SKM-1 treated with dmso at 0.1 percent for 144 hours (cell line): ENCODE data around the gene SLC1A7.

Experiments
- DNase-seq: peaks from one replicate; lab custom pipeline; 2025; ENCODE audit not compliant: unreplicated experiment; lab: John Stamatoyannopoulos, UW

SLC1A7 gene

DNA sequence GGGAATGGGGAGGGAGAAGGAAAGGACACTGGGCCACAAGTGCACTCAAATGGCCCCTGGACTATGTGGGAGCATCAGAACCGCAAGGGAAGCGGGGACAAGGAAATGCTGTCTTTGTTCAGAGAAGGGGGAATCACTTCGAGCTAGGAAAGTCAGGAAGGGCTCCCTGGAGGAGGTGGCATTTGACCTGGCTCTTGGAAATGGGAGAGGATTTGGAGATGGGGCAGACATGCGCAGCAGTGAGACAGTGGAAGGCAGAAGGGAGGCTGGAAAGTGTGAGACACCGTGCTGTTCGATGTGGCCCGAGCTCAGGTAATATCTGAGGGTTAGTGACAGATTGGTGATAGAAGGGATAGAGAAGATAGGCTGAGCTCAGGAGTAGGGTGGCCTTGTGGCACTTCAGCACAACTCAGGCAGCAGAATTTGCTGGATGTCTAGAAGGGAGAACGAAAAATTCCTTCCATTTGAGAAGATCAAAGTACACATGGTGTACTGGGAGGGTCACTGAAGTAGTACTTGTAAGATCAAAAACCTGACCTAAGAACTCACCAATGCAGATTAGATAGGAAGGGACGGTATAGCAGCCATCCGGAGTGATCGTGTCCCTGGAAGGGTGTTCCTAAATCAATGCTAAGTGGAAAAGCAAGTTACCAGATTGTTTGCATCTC is 25.4 kb downstream of the SLC1A7 start:
- no peak for DNase-seq

DNA sequence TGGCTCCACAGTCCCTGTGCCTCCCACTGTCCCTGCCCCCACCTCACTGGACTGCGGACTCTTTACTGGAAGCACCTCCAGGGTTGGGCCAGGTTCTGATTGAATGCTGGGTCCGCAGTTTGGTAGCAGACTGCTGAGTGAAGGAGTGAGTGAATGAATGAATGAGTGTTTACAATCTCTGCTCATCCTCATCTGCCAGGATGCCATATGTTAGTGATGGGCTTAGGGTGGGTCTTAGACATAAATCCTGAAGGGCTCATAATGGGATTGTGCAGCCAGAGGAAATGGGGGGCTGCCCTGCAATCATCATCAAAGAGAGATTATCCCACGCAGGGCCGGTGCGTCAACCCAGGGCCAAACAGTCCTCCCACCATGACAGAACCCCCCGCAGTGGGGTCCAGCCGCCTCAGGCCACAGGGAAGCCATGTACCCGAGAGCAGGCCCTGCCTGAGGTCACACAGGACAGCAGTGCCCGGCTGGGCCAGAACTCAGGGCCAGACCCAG is 26.1 kb downstream of the SLC1A7 start:
- DNase-seq = no peak

DNA sequence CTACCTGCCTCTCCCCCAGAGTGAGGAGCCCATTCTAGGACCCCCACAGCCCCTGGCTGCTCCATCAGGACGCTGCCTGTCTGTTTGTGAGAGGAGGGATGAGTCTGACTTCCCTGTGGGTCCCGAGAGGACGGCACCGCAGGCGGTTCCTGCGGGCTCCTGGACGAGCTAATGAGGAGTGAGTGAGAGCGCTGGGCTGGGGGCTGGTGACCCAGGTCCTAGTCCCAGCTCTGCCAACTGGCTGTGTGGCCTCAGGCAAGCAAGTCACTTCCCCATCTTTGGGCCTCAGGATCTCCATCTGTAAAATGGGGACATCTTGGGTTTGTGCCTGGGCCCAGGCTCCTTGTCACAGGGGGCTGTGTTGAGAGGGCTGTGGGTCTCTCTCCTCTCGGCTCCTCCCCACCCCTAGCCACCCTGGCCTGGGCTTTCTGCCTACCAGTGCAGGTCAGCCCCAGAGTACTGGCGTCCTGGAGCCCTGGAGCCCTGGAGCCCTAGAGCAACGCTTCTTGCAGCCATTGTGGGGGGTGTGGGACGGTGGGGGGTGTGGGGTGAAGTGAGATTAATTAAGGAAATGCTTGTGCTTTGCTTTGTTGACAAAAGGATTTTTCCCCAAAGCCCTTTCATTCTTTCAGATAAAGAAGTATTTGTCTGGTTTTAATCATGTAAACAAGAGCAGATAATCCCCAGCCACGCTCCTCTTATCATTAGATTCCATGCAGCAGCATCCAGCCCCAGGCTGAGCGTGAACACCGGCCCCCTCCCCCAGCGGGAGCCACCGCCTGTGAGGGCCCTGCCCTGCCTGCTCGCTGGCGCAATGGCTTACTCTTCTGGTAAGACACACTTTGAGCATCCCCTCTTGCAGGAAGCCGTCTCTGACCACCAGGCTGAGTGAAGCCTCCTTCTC is 26.8 kb downstream of the SLC1A7 start:
- no peak for DNase-seq

DNA sequence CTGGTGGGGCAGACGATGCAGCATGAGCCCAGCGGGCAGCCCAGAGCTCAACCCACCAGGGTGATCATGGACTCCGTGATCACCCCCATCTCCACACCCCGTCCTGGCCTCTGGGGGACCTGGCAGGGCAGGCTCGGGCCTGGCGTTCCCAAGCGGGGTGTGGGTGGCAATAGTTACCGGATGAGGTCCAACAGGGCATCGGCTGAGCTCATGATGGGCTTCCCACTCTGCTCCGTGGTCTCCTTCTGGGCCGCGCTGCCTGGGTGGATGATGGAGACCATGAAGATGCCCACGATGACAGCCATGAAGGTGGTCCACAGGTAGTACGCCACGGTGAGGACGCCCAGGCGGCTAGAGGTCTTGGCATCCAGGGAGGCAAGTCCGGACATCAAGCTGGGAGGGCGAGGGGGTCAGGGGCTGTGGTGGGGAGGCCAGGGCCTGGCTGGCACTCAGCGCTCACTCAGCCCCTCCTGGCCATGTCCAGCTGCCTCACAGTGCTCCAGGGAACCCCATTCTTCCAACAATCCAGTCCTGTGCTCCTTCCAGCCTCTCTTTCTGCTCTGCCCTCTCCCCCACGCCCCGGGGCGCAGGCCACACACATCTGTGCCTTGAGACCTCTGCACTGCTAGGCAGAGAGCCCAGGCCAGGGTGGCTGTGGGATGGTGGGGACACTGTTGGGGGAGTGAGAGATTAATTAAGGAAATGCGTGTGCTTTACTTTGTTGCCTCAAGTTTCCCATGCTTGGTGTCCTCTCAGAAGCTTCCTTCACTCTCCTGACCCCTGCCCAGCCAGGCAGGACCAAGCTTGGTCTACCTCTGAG is 27.6 kb downstream of the SLC1A7 start:
- no peak for DNase-seq

DNA sequence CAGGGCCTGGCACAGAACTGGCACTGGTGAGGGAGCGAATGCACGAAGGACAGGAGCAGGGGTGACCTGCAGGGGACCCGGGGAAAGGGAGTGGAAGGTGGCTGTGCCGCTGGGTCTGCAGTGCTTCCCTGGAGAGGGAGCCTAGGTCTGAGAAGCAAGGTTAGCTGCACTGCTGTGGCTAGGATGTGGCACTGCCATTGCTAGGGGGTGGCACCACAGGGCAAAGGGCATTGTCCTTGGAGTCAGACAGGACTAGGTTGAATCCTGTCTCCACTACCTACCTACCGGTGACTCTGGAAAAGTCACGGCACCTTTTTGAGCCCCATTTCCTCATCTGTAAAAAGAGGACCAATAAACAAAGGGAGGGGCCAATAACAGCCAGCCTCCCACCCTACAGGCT is 28.3 kb downstream of the SLC1A7 start:
- DNase-seq = no peak

DNA sequence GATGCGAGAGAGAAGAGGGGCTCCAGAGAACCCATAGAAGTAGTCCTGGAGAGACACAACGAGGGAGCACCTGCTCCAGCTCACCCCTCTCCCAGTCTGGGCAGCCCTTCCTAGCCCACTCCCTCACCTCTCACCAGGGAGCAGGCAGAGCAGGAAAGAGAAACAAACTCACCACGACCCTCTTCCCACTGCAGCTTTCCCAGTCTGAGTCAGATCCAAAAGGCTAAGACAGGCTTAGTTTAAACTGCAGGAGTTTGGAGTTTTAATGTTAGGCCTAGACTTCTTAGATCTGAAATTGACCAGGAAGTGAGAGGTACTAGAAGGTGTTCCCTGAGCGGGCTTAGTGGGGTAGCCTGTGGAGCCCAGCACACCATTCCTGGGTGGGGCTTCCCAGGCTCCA is 29.6 kb downstream of the SLC1A7 start:
- no peak for DNase-seq

DNA sequence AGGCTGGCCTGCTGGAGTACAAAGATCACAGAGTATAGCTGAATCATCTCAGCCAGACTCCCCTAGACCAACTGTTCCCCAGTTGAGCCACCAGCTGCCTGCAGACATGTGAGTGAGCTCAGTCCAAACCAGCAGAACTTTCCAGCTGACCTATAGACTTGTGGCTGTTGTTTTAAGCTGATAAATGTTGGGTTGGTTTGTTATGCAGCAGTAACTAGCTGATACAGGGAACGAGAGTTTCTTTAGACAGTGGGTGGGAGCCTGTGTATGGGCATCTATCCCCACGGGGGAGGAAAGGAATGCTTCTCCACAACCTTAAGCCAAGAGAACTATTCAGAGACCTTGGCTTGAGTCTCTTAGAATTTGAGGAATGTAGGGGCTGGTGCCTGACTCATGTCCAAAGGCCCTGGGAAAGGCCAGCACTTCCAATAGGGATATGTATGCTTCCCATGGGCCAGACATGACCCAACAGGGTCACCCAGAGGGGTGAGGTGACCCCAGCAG is 30.1 kb downstream of the SLC1A7 start:
- no peak for DNase-seq

DNA sequence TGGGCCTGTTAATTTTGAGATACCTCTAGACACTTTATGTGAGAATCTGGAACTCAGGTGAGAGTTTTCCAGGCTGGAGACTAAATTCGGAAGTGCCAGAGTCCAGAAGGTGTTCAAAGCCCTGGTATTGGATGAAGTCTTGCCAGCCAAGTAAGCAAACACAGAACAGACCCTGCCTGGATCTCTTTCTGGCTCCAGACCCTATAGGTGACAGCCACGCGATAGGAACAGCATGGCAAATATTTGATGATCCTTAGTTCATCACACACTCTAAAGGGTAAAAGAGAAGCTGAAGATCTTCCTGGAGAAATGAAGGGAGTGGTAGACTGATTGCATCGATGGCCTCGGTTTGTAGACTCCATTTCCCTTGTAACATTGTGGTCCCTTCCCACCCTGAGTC is 30.7 kb downstream of the SLC1A7 start:
- DNase-seq = no peak

DNA sequence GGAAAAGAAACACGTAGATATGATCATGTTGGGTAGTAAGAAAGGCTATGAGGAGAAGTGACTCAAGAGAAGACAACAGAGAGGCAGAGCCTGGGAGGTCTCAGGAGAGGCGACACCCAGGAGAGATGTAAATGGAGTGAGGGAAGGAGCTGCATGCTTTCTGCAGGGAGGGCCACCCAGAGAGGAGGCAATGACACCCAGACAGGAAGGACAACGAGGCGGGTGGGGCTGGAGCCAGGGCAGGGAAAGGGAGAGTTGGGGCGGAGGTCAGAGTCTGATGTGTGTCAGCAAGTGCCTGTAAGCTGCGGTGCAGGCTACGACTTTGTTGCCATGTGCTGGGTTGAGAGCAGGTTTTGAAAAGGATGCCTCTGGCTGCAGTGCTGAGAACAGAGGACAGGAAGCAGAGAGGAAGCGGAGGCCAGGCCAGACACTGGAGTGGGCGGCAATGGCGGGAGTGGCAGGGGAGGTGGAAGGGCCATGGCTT is 31.3 kb downstream of the SLC1A7 start:
- no peak for DNase-seq

DNA sequence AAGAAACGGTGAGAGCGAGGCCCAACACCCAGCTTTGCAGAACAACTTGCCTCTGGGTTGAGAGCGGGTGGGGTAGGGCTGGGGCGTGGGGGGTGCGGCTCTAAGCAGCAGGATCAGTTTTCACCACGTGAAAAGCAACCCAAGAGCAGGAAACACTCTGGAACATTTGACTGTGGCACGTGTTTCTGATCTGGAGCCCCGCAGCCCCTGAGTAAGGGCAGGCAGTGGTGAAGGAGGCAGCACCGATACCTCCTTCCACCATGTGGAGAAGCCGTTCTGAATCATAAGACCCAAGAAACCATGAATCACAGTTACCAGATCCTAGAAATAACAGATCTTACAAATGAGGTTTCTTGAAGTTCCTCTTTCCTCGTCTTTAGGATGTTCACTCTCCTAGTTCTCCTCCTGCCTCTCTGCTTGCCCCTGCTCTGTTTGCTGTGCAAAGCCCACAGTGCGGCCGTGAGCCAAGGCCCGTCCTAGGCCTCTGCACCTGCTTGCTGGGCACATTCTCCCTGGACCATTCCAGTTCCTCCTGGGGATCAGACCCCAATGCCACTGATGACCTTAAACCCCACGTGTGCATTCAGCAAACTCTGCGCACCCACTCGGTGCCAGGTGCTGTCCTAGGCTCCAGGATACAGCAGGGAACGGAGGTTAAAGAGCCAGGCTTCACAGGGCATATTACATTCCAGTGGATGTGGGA is 31.9 kb downstream of the SLC1A7 start:
- peak; percentile 39 for DNase-seq

DNA sequence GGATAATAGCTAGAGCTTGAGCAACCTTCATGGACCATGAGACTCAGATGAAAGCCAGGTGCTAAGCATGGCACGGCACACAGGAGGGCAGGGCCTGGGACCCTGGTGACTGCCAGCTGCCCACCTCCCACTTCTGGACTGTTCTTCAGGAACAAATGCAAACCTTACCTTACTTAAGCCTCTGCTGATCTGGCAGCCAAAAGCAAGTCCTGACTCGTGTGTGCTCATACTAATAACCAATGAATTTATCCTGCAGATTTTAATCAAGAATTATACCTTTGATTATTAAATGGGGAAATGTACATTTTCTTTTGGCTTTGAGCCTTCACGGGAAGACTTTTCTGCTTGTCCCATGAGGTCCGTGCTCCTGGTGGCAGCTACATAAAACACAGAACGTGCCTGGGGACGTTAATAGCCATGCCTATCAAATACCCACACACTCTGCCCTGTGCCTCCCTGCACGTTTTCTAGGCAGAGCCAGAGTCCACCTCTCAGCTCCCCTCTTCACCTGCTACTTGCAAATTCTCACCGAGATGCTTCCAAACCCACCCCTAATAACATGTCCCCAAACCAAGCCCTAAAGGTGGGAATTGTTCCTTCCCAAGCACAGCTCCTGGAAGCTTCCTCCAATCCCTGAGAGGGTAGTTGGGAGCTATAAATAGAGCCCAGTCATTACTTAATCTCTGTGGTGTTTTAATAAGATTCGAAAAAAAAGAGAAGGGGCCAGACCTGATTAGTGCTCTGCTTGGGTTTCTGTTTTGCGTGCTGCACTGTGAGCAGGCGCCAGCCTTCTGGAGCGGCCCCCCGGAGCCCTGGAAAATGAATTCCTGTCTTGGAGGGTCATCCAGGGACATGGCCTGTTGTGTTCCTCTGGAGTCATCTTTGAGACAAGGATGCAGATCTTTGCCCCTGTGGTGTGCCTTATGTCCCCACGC is 33.5 kb downstream of the SLC1A7 start:
- DNase-seq = no peak

DNA sequence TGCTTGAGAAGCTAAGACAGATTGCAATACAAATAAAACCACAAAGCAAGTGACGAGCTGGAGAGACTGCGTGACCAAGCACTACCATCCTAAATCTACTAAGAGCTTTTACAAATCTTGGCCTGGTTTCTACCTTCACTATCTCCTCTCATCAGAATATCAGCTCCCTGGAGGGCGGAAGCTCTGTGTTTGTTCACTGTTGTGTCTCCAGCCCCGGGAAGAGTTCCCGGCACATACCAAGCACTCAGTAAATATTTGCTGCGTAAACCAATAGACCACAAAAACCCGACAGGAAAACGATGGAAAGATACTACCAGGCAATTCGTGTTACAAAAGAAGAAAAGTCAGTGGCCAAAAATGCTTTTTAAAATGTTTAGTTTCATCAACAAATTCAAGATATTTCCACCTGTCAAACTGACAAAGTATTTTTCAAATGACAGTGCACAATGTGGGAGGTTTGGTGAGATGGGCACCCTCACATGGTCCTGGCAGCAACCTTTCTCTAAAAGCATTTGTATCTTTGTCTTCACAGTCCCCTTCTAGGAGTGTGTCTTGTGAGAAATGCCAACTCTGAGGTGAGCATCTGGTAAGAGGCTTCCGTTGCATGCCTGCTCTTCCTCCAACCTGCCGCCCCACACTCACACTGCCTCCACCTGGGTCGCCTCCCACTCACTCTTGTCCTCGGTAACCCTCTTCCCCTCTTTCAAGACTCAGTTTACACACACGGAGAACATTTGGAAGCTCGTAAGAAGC is 34.7 kb downstream of the SLC1A7 start:
- no peak for DNase-seq

DNA sequence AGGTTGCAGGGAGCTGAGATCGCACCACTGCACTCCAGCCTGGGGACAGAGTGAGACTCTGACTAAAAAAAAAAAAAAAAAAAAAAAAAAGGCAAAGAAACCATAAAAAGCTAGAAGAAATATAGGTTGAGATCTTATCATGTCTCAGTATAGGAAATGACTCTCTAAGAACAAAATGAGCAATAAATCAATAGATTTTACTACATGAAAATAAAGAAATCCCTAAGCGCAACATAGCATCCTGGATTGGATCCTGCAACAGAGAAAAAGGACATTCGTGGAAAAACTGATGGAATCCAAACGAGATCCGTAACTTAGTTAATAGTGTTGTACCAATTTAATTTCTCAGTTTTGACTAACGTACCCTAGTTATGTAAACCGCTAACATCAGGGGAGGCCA is 35.3 kb downstream of the SLC1A7 start:
- no peak for DNase-seq

DNA sequence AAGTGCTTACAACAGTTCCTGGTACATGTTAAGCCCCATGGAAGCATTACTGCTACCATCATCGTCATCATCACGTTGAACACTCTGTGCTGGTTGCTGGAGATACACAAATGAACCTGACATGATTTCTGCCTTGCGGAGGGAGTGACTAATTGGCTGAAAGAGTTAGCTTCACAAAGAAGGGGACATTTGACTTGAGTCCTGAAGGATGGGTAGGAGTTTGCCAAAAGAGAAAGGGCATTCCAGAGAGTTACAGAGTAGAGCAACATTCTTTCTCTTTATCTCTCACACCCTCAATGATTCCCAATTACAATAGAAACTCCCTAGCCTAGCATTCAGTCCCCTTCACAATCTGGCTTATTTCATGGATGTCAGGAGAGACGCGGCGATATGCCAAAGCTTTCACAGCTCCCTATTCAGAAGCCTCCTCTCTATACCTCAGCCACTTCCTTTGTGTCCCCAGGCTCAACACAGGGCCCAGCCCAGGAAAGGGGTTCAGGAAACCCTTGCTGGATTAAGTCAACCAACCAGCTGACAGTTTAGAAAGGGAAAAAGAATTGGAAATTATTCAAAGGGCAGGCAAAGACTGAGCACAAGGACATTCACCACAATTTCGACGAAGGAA is 38.0 kb downstream of the SLC1A7 start:
- no peak for DNase-seq

DNA sequence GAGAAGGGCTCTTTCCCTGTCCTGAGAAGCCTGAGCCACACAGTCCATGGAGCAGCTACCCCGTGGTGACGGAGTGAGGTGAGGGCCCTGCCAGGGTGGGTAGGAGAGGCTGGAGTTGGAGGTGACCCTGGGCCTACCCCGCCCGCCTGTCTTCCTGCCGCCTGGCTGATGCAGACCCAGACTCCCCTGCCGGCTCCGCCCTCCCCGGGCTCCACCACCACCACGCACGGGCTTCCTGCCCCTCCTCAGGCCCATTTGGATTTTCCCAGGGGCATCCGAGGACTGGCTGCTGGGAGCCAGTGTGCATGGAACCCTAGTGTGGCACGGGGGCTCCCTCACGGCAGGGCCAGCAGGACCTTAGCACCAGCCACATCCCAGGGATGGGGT is 47.9 kb downstream of the SLC1A7 start:
- no peak for DNase-seq

DNA sequence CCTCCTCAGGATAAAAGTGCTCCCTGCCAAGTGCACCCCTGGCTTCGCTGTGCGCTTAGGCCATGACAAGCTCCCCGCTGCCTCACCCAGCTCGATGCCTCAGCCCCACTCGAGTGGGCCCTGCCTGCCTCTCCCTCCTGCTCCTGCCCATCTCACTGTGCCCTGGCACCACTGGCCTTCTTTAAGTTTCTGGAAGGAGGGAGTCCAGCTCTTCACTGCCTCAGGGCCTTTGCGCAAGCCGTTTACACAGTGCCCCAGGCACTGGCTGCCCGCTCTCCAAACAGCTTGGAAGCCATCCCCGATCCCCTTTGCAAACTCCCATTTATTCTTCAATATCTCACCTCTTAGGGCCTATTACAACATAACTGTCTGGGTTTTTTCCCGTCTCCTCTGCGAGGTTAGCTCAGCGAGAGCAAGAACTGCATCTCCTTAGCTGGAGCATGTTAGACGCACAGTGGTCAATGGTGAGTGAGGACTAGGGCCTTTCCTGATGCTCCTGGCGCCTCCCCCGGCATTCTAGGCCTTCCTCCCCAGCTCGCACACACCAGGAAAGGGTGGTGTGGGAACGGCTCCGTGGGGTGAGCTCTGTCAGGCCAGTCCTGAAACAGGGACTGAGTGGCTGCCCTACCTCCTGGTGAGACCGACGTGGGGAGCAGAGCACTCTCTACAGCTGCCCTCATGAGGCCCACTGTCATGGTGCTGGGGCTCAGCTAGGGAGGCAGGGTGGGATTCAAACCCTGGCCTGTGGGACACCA is 48.5 kb downstream of the SLC1A7 start:
- no peak for DNase-seq

DNA sequence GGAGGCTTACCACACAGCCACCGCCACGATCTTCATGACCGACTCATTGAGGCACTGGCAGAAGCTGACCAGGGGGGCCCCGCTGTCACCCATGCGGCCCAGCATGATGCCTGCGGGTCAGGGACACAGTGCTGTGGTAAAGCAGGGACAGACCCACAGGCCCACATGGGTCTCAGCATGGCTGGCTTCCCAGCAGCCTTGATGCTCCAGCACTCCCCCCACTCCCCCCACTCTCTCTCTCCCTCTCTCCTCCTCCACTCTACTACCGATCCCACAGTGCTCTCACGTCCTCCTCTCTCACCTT is 49.0 kb downstream of the SLC1A7 start:
- DNase-seq = no peak
